NCI-H1105 treated with DMSO at 0.1 percent for 48 hours (cell line): ENCODE measurements around the gene UFL1.

Source experiments
- DNase-seq: peaks from one replicate; lab custom pipeline; 2025; lab: John Stamatoyannopoulos, UW

UFL1 gene

DNA sequence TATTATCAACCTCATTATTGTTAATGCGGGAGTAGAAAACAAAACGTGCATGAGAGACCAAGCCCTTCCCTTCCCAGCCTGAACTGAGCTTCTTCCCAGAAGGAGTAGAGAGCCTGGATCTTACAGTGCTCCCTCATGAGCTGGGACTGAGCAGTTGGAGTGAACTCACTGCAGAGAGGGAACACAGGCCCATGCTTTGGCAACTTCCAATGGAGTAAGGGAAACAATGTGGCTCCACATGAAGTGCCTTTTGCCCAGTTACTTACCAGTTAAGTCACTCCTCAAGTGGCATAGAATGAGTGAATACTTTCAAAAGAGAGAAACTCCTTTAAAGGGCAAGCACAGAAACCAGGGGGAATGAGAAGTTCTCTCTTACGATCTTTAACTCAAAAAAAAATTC, 53.8 kb downstream of the UFL1 start:
- no peak for DNase-seq

- no peak for DNase-seq
Observed at GRCh38 chr6:96576221-96576620, 54.6 kb downstream of the UFL1 start.

- DNase-seq = no peak
Observed at GRCh38 chr6:96582021-96582420, 60.4 kb downstream of the UFL1 start.

- no peak for DNase-seq
Observed at GRCh38 chr6:96582436-96582835, 60.8 kb downstream of the UFL1 start.

DNA sequence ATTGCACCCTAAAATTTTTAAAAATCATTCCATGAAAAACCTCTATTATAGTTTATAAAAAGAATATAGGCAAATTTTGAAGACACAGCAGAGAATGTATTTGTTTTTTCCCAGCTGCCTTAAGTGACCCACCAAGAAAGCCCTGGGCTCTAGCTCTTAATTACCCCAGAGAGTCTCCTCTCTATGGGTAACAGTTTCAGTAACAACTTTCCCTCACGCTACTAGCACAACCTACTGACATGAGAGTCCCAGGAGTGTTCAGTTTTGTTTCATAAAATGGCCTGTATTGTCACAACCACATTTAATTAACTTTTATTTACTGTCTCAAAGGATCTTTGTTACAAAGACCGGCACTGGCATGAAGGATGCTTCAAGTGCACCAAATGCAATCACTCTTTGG, 82.8 kb downstream of the UFL1 start:
- no peak for DNase-seq
